Activated T-helper 1 cell treated with anti-CD3 and anti-CD28 coated beads, Interleukin-12 subunit alpha, Interleukin-12 subunit beta, Interleukin-2, Interleukin-4 antibody, amounts not matched to agents 30 ng/mL and 10 ng/mL and 1 ng/mL, durations not matched to agents 14 hours and 24 hours and 36 hours (primary cell): ENCODE data around the gene EXOC4. TPM values are rescaled to one million over a fixed set of nuclear protein-coding genes. Genes with fewer than 3 reads are reported as not detected.
"Not testable (repeated sequence)": the region's sequence is repeated elsewhere in the genome, so short reads cannot be mapped to it uniquely, and the experiment has no call there.

Source experiments
- DNase-seq: peaks from one replicate; pipeline ENCODE4 v3.0.0; 2021; ENCODE audit warnings: low spot score
- H3K27ac Mint-ChIP-seq: one replicate; pipeline ENCODE4 v1.8.0; 2021; ENCODE audit warnings: mild to moderate bottlenecking, mixed read lengths
- H3K27me3 Mint-ChIP-seq: one replicate; pipeline ENCODE4 v1.8.0; 2022; ENCODE audit warnings: mild to moderate bottlenecking, moderate library complexity, mixed read lengths; ENCODE audit not compliant: insufficient read depth
- H3K36me3 Mint-ChIP-seq: one replicate; pipeline ENCODE4 v1.8.0; 2021; ENCODE audit warnings: low read depth, mixed read lengths
- H3K4me1 Mint-ChIP-seq: one replicate; pipeline ENCODE4 v1.8.0; 2021; ENCODE audit warnings: low read depth, mixed read lengths
- H3K4me3 Mint-ChIP-seq: one replicate; pipeline ENCODE4 v1.8.0; 2021; ENCODE audit warnings: mild to moderate bottlenecking, moderate library complexity, mixed read lengths
- H3K9me3 Mint-ChIP-seq: one replicate; pipeline ENCODE4 v1.8.0; 2021; ENCODE audit warnings: mixed read lengths
- intact Hi-C: fragments of 100-400 bp; cut with micrococcal nuclease; formaldehyde crosslinking; loops from one replicate; pipeline ENCODE4 v1.15.1; 2024
- total RNA-seq: library from RNA; stranded (reverse); gene quantifications from 2 replicates; pipeline ENCODE4 v1.2.3, GENCODE V29; 2022

The EXOC4 gene
- total RNA-seq, 1 donor from 2014 or later, result 58.6 TPM

- H3K36me3 Mint-ChIP-seq, result peaks cover 29% of the 10 kb centered on the region
Measured at GRCh38 chr7:133303372-133303771, 50.5 kb downstream of the EXOC4 start.

GRCh38 chr7:133303931-133304330, 51.1 kb downstream of the EXOC4 start:
- H3K36me3 Mint-ChIP-seq, result peaks cover 30% of the 10 kb centered on the region
- H3K4me3 Mint-ChIP-seq, result no peak overlapping the region
- intact Hi-C loops, result no loop called here

More at GRCh38 chr7:133303372-133303771, 50.5 kb downstream of the EXOC4 start:
- intact Hi-C loops, result no loop called here
- no peaks in the 10 kb centered on the region for H3K27me3 Mint-ChIP-seq
- no peak overlapping the region for H3K27ac Mint-ChIP-seq
- H3K4me3 Mint-ChIP-seq, result no peak overlapping the region
- H3K9me3 Mint-ChIP-seq, result no peaks in the 10 kb centered on the region
- DNase-seq, result no peak
- no peaks in the 10 kb centered on the region for H3K4me1 Mint-ChIP-seq

GRCh38 chr7:133309333-133309732, 56.5 kb downstream of the EXOC4 start:
- Mint-ChIP-seq H3K4me3 (no peak overlapping the region), H3K27ac (no peak overlapping the region), H3K4me1 (peaks cover 9% of the 10 kb centered on the region), H3K27me3 (no peaks in the 10 kb centered on the region), H3K36me3 (peaks cover 38% of the 10 kb centered on the region), H3K9me3 (no peaks in the 10 kb centered on the region)
- intact Hi-C loops, result no loop called here
- DNase-seq, result no peak

More at GRCh38 chr7:133303931-133304330, 51.1 kb downstream of the EXOC4 start:
- no peak for DNase-seq
- Mint-ChIP-seq H3K9me3 (no peaks in the 10 kb centered on the region), H3K4me1 (no peaks in the 10 kb centered on the region), H3K27me3 (no peaks in the 10 kb centered on the region), H3K27ac (no peak overlapping the region)

- Mint-ChIP-seq H3K4me3 (no peak overlapping the region), H3K27me3 (no peaks in the 10 kb centered on the region), H3K4me1 (peaks cover 9% of the 10 kb centered on the region), H3K27ac (no peak overlapping the region), H3K9me3 (no peaks in the 10 kb centered on the region), H3K36me3 (peaks cover 38% of the 10 kb centered on the region)
- no peak for DNase-seq
- intact Hi-C loops, result no loop called here
Measured at GRCh38 chr7:133310232-133310862, 57.5 kb downstream of the EXOC4 start.

- Mint-ChIP-seq H3K27me3 (no peaks in the 10 kb centered on the region), H3K4me1 (peaks cover 9% of the 10 kb centered on the region)
Measured at GRCh38 chr7:133313575-133313974, 60.7 kb downstream of the EXOC4 start.

GRCh38 chr7:133314084-133314483, 61.2 kb downstream of the EXOC4 start:
- peaks cover 9% of the 10 kb centered on the region for H3K4me1 Mint-ChIP-seq
- H3K9me3 Mint-ChIP-seq, result no peaks in the 10 kb centered on the region

More at GRCh38 chr7:133313575-133313974, 60.7 kb downstream of the EXOC4 start:
- Mint-ChIP-seq H3K36me3 (peaks cover 11% of the 10 kb centered on the region), H3K27ac (no peak overlapping the region), H3K4me3 (no peak overlapping the region), H3K9me3 (no peaks in the 10 kb centered on the region)
- intact Hi-C loops, result no loop called here
- DNase-seq, result no peak

GRCh38 chr7:133315332-133316040, 62.6 kb downstream of the EXOC4 start:
- Mint-ChIP-seq H3K27ac (no peak overlapping the region), H3K36me3 (peaks cover 10% of the 10 kb centered on the region), H3K9me3 (peaks cover 3% of the 10 kb centered on the region), H3K27me3 (no peaks in the 10 kb centered on the region), H3K4me1 (peaks cover 9% of the 10 kb centered on the region), H3K4me3 (no peak overlapping the region)
- intact Hi-C loops, result no loop called here
- DNase-seq, result no peak

More at GRCh38 chr7:133314084-133314483, 61.2 kb downstream of the EXOC4 start:
- Mint-ChIP-seq H3K27ac (no peak overlapping the region), H3K4me3 (no peak overlapping the region), H3K27me3 (no peaks in the 10 kb centered on the region), H3K36me3 (peaks cover 9% of the 10 kb centered on the region)
- no peak for DNase-seq
- intact Hi-C loops, result no loop called here

- Mint-ChIP-seq H3K36me3 (peaks cover 32% of the 10 kb centered on the region), H3K4me3 (no peak overlapping the region), H3K9me3 (peaks cover 19% of the 10 kb centered on the region), H3K27me3 (no peaks in the 10 kb centered on the region), H3K4me1 (no peaks in the 10 kb centered on the region), H3K27ac (no peak overlapping the region)
- DNase-seq, result no peak
- intact Hi-C loops, result no loop called here
Measured at GRCh38 chr7:133319842-133320241, 67.0 kb downstream of the EXOC4 start.

GRCh38 chr7:133320891-133321290, 68.0 kb downstream of the EXOC4 start:
- Mint-ChIP-seq H3K4me3 (no peak overlapping the region), H3K27ac (no peak overlapping the region), H3K4me1 (no peaks in the 10 kb centered on the region), H3K36me3 (peaks cover 33% of the 10 kb centered on the region), H3K9me3 (peaks cover 19% of the 10 kb centered on the region), H3K27me3 (no peaks in the 10 kb centered on the region)
- no peak for DNase-seq
- intact Hi-C loops, result no loop called here

GRCh38 chr7:133321366-133321765, 68.5 kb downstream of the EXOC4 start:
- H3K27me3 Mint-ChIP-seq, H3K4me1 Mint-ChIP-seq, H3K27ac Mint-ChIP-seq, DNase-seq, H3K4me3 Mint-ChIP-seq, intact Hi-C loops: not testable (repeated sequence)
- peaks cover 19% of the 10 kb centered on the region for H3K9me3 Mint-ChIP-seq
- peaks cover 33% of the 10 kb centered on the region for H3K36me3 Mint-ChIP-seq

GRCh38 chr7:133326745-133327144, 73.9 kb downstream of the EXOC4 start:
- Mint-ChIP-seq H3K9me3 (peaks cover 12% of the 10 kb centered on the region), H3K36me3 (peaks cover 30% of the 10 kb centered on the region)
- H3K4me3 Mint-ChIP-seq, DNase-seq, intact Hi-C loops, H3K4me1 Mint-ChIP-seq, H3K27me3 Mint-ChIP-seq, H3K27ac Mint-ChIP-seq: not testable (repeated sequence)

GRCh38 chr7:133328021-133328420, 75.1 kb downstream of the EXOC4 start:
- H3K9me3 Mint-ChIP-seq, intact Hi-C loops, H3K27ac Mint-ChIP-seq, DNase-seq, H3K4me1 Mint-ChIP-seq, H3K27me3 Mint-ChIP-seq, H3K4me3 Mint-ChIP-seq: not testable (repeated sequence)
- peaks cover 19% of the 10 kb centered on the region for H3K36me3 Mint-ChIP-seq

- Mint-ChIP-seq H3K27ac (no peak overlapping the region), H3K36me3 (peaks cover 13% of the 10 kb centered on the region), H3K9me3 (no peaks in the 10 kb centered on the region), H3K4me1 (no peaks in the 10 kb centered on the region), H3K27me3 (no peaks in the 10 kb centered on the region), H3K4me3 (no peak overlapping the region)
- no peak for DNase-seq
- intact Hi-C loops, result no loop called here
Measured at GRCh38 chr7:133330085-133330484, 77.2 kb downstream of the EXOC4 start.
